Panc1 (cell line): ENCODE results near the gene MAL. TPM values are rescaled to one million over a fixed set of nuclear protein-coding genes. Genes with fewer than 3 reads are reported as not detected.

ENCODE experiments used
- ATAC-seq: fragments of 200-7000 bp; cut with Tn5 transposase; 2 replicates; pipeline ENCODE4 v1.9.1; 2020; ENCODE audit warnings: mild to moderate bottlenecking, moderate library complexity
- BruUV-seq: library from RNA; stranded (reverse); fragments of 400-500 nt; replicated peaks from 2 replicates; lab custom pipeline; 2021; lab: Mats Ljungman, UMichigan
- CTCF ChIA-PET: fragments of 300-600 bp; sonication (Branson Sonifier 250); formaldehyde crosslinking; loops from one replicate; lab custom pipeline; 2022; ENCODE audit warnings: antibody characterized with exemption; lab: Charles Lee
- POLR2A ChIA-PET: fragments of 300-600 bp; sonication (Branson Sonifier 250); formaldehyde crosslinking; loops from one replicate; lab custom pipeline; 2022; ENCODE audit warnings: antibody characterized with exemption; lab: Charles Lee
- DNase-seq: peaks from one replicate; pipeline ENCODE4 v3.0.0-alpha.2; 2010; ENCODE audit warnings: low read depth, low spot score
- H3K27ac ChIP-seq: 2 replicates; pipeline ENCODE4 v1.5.1; 2011; ENCODE audit warnings: mild to moderate bottlenecking, low read length, inconsistent platforms
- H3K27me3 ChIP-seq: fragments of 200-500 bp; sonication (Bioruptor generic); 2 replicates; pipeline ENCODE4 v1.6.0; 2014; ENCODE audit warnings: low read length, inconsistent platforms; ENCODE audit not compliant: control insufficient read depth, insufficient read depth
- H3K36me3 ChIP-seq: fragments of 200-500 bp; sonication (Bioruptor generic); 2 replicates; pipeline ENCODE4 v1.5.1; 2014; ENCODE audit warnings: inconsistent platforms, mild to moderate bottlenecking, low read length, moderate library complexity; ENCODE audit not compliant: control insufficient read depth, insufficient read depth
- H3K4me1 ChIP-seq: 2 replicates; pipeline ENCODE4 v1.5.1; 2011; ENCODE audit warnings: inconsistent platforms, mild to moderate bottlenecking, low read length, moderate library complexity; ENCODE audit not compliant: control insufficient read depth, insufficient read depth
- H3K4me3 ChIP-seq, 2 experiments: 2 replicates each; pipeline ENCODE4 v1.5.1; 2011 to 2012; ENCODE audit warnings: low read depth in 2 of 2, low read length in 2 of 2, mild to moderate bottlenecking in 2 of 2, inconsistent platforms in 1 of 2, moderate library complexity in 1 of 2
- H3K9me3 ChIP-seq: fragments of 200-500 bp; sonication (Bioruptor generic); 2 replicates; pipeline ENCODE4 v1.5.1; 2014; ENCODE audit warnings: low read depth, mild to moderate bottlenecking, inconsistent platforms, low read length, moderate library complexity; ENCODE audit not compliant: control insufficient read depth, insufficient read depth
- POLR2AphosphoS5 ChIP-seq: IDR thresholded peaks from 2 replicates; pipeline ENCODE4 v1.6.1; 2012; ENCODE audit warnings: mild to moderate bottlenecking, low read depth, low read length, moderate library complexity
- SIN3A ChIP-seq: IDR thresholded peaks from 2 replicates; pipeline ENCODE4 v1.6.1; 2012; ENCODE audit warnings: low read depth, mild to moderate bottlenecking, low read length, moderate library complexity, borderline replicate concordance; ENCODE audit not compliant: insufficient read depth
- TCF7L2 ChIP-seq: IDR thresholded peaks from 2 replicates; pipeline ENCODE4 v1.6.1; 2011; ENCODE audit warnings: mild to moderate bottlenecking, low read depth, low read length, inconsistent platforms
- in situ Hi-C: cut with HindIII; loops from 2 replicates; pipeline ENCODE4 v1.10.0; 2016; ENCODE audit warnings: low sequenced_read_pairs, low pct_unique_long_range_greater_than_20kb
- intact Hi-C: fragments of 100-400 bp; cut with micrococcal nuclease; formaldehyde crosslinking; loops from one replicate; pipeline ENCODE4 v1.10.0; 2022; ENCODE audit not compliant: unreplicated experiment
- total RNA-seq: library from RNA; stranded (reverse); gene quantifications from one replicate; pipeline ENCODE4 v1.2.1, GENCODE V29; 2021; ENCODE audit not compliant: unreplicated experiment
- TF ChIP-seq, protein P1 (sequence below), 2 experiments: IDR thresholded peaks; 2 replicates each; pipeline ENCODE4 v1.6.1; 2011 to 2012; ENCODE audit warnings: low read depth in 2 of 2, control low read depth in 1 of 2, low read length in 1 of 2, mild to moderate bottlenecking in 1 of 2, moderate library complexity in 1 of 2; ENCODE audit not compliant: insufficient read depth in 1 of 2
- TF ChIP-seq, protein P2 (sequence below): fragments of 450-650 bp; IDR thresholded peaks from 2 replicates; pipeline ENCODE4 v1.5.1; 2017; ENCODE audit warnings: mild to moderate bottlenecking

MAL gene
- total RNA-seq, 1 experiment from 2014 or later = 1.3 TPM

DNA sequence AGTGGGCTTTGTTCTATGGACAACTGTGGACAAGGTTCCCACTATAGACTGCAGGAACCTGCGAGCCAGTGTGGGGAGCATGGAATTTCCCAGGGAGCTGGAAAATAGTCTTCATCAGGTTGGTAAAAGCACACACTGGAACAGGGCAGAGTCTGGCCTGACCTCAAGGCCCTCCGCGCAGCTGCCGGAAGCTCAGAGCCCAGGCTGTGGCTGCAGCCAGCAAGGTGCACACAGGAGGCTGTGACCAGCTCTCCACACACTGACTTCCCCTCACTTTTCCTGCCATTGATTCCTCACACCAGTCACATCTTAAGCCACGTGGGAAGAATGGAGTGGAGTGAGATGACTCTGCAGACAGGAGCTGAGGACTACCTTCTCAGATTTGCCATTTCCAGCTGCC, 19.1 kb downstream of the MAL start:
- POLR2A ChIA-PET = interaction anchor here (0.5 kb wide), 1 partner anchor 200 kb away, joined by 4 read pairs; no protein-coding TSS in a partner anchor
- Histone ChIP-seq H3K4me1 (no peaks in the 10 kb centered on the region), H3K36me3 (no peaks in the 10 kb centered on the region), H3K27ac (no peak overlapping the region), H3K27me3 (no peaks in the 10 kb centered on the region), H3K4me3 (no peak overlapping the region), H3K9me3 (no peaks in the 10 kb centered on the region)
- in situ Hi-C loops (no loop called here), intact Hi-C loops (no loop called here)
- DNase-seq (no peak), ATAC-seq (no peak)
- CTCF ChIA-PET = interaction anchor here (2.1 kb wide), 1 partner anchor 9 kb away, joined by 5 read pairs; no protein-coding TSS in a partner anchor
- no TSS peak for BruUV-seq
- TF ChIP-seq POLR2AphosphoS5 (no peak), TCF7L2 (no peak), SIN3A (no peak)
- TF ChIP-seq, protein P1, sequence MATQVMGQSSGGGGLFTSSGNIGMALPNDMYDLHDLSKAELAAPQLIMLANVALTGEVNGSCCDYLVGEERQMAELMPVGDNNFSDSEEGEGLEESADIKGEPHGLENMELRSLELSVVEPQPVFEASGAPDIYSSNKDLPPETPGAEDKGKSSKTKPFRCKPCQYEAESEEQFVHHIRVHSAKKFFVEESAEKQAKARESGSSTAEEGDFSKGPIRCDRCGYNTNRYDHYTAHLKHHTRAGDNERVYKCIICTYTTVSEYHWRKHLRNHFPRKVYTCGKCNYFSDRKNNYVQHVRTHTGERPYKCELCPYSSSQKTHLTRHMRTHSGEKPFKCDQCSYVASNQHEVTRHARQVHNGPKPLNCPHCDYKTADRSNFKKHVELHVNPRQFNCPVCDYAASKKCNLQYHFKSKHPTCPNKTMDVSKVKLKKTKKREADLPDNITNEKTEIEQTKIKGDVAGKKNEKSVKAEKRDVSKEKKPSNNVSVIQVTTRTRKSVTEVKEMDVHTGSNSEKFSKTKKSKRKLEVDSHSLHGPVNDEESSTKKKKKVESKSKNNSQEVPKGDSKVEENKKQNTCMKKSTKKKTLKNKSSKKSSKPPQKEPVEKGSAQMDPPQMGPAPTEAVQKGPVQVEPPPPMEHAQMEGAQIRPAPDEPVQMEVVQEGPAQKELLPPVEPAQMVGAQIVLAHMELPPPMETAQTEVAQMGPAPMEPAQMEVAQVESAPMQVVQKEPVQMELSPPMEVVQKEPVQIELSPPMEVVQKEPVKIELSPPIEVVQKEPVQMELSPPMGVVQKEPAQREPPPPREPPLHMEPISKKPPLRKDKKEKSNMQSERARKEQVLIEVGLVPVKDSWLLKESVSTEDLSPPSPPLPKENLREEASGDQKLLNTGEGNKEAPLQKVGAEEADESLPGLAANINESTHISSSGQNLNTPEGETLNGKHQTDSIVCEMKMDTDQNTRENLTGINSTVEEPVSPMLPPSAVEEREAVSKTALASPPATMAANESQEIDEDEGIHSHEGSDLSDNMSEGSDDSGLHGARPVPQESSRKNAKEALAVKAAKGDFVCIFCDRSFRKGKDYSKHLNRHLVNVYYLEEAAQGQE (IDR thresholded peaks at IDR 0.05; ENCODE audit: insufficient read depth in 1 of 2, low read depth in 2 of 2, low read length in 1 of 2) = no peak
- TF ChIP-seq, protein P2, sequence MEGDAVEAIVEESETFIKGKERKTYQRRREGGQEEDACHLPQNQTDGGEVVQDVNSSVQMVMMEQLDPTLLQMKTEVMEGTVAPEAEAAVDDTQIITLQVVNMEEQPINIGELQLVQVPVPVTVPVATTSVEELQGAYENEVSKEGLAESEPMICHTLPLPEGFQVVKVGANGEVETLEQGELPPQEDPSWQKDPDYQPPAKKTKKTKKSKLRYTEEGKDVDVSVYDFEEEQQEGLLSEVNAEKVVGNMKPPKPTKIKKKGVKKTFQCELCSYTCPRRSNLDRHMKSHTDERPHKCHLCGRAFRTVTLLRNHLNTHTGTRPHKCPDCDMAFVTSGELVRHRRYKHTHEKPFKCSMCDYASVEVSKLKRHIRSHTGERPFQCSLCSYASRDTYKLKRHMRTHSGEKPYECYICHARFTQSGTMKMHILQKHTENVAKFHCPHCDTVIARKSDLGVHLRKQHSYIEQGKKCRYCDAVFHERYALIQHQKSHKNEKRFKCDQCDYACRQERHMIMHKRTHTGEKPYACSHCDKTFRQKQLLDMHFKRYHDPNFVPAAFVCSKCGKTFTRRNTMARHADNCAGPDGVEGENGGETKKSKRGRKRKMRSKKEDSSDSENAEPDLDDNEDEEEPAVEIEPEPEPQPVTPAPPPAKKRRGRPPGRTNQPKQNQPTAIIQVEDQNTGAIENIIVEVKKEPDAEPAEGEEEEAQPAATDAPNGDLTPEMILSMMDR = no peak

DNA sequence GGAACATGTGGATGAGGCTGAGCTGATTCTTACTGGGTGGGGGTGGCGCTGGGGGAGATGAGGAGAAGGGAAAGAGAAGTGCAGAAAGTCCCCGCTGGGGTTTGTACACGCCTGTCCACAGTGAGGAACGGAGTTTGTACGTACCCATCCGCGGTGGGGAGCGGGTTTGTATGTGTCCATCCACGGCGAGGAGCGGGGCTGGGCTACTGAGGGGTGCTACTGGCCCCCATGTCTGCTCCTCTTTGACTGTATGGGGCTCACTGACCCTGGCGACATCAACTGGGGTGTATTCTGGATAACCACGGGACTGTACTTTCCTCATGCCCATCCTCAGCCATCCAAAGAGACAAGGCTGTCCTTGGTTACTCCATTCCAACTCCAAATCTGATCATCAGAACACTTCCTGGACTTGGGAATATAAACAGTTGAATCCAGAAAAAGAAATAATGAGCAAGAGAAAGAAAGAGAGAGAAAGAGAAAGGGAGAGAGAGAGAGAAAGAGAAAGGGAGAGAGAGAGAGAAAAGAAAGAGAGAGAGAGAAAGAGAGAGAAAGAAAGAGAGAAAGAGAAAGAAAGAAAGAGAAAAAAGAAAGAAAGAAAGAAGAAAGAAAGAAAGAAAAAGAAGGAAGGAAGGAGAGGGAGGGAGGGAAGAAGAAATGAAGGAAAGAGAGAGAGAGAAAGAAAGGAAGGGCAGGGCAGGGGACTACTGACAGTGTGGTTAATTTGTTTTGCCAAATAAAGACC, 21.0 kb downstream of the MAL start:
- no TSS peak for BruUV-seq
- Histone ChIP-seq H3K27me3 (no peaks in the 10 kb centered on the region), H3K27ac (no peak overlapping the region), H3K4me1 (no peaks in the 10 kb centered on the region), H3K9me3 (no peaks in the 10 kb centered on the region), H3K4me3 (no peak overlapping the region), H3K36me3 (no peaks in the 10 kb centered on the region)
- intact Hi-C loops = no loop called here
- DNase-seq (no peak), ATAC-seq (no peak)
- in situ Hi-C loops = no loop called here
- ChIA-PET CTCF (no interaction called here), POLR2A (no interaction called here)
- TF ChIP-seq, protein P2 = no peak
- TF ChIP-seq POLR2AphosphoS5 (no peak), SIN3A (no peak), TCF7L2 (no peak)
- TF ChIP-seq, protein P1 (IDR thresholded peaks at IDR 0.05; ENCODE audit: insufficient read depth in 1 of 2, low read depth in 2 of 2, low read length in 1 of 2) = no peak
